Endothelial cell of umbilical vein (primary cell): Measurements from ENCODE around the gene SDK2. TPM values are rescaled to one million over a fixed set of nuclear protein-coding genes. Genes with fewer than 3 reads are reported as not detected.

Experiments
- BruUV-seq: library from RNA; stranded (reverse); fragments of 400-500 nt; replicated peaks from 2 replicates; lab custom pipeline; 2021; lab: Mats Ljungman, UMichigan
- CTCF ChIA-PET: fragments of 300-600, 350-600 bp; sonication (Branson Sonifier 250); formaldehyde crosslinking; loops from one replicate; lab custom pipeline; 2021; ENCODE audit warnings: antibody characterized with exemption, inconsistent platforms; lab: Charles Lee
- POLR2A ChIA-PET: fragments of 300-600, 350-600 bp; sonication (Branson Sonifier 250); formaldehyde crosslinking; loops from one replicate; lab custom pipeline; 2021; ENCODE audit warnings: antibody characterized with exemption, inconsistent platforms; lab: Charles Lee
- DNase-seq: peaks from one replicate; pipeline ENCODE4 v3.0.0-alpha.2; 2011; ENCODE audit warnings: low read depth, low spot score
- FAIRE-seq: peaks from 2 replicates; lab custom pipeline; 2011; peaks lifted over from hg19 to GRCh38; lab: Jason Lieb, UNC
- H2AFZ ChIP-seq: 2 replicates; pipeline ENCODE4 v1.6.0; 2012; ENCODE audit warnings: low read depth, low read length, control low read depth, inconsistent platforms
- H3K27ac ChIP-seq: 2 replicates; pipeline ENCODE4 v1.5.1; 2011; ENCODE audit warnings: low read depth, mild to moderate bottlenecking, control low read depth, low read length, moderate library complexity; ENCODE audit not compliant: insufficient read depth
- H3K27me3 ChIP-seq, 2 experiments: 2 replicates each; pipeline versions ENCODE4 v1.6.0 to v1.6.1; 2011; ENCODE audit warnings: low read length in 2 of 2, mixed read lengths in 1 of 2; ENCODE audit not compliant: control insufficient read depth in 2 of 2, insufficient read depth in 2 of 2
- H3K36me3 ChIP-seq, 2 experiments: 2 replicates in 1 of 2; 3 replicates in 1 of 2; pipeline ENCODE4 v1.5.1; 2011; ENCODE audit warnings: low read length in 2 of 2, mild to moderate bottlenecking in 1 of 2, moderate library complexity in 1 of 2; ENCODE audit not compliant: control insufficient read depth in 2 of 2, insufficient read depth in 2 of 2; ENCODE audit errors: extremely low read depth in 1 of 2
- H3K4me1 ChIP-seq: 3 replicates; pipeline ENCODE4 v1.5.1; 2011; ENCODE audit warnings: mild to moderate bottlenecking, low read length; ENCODE audit not compliant: control insufficient read depth, insufficient read depth; ENCODE audit errors: extremely low read depth
- H3K4me2 ChIP-seq: 2 replicates; pipeline ENCODE4 v1.6.1; 2011; ENCODE audit warnings: low read length, control low read depth, mixed read lengths; ENCODE audit not compliant: insufficient read depth
- H3K4me3 ChIP-seq, 3 experiments: fragments of 200-600 bp in 1 of 3; sonication (generic), shearing (Covaris generic) in 1 of 3; replicated peaks in 1 of 3; 2 replicates each; pipeline ENCODE4 v1.5.1; 2011 to 2016; ENCODE audit warnings: control low read depth in 3 of 3, low read length in 3 of 3, mild to moderate bottlenecking in 2 of 3, inconsistent platforms in 1 of 3, low read depth in 1 of 3, moderate library complexity in 1 of 3; ENCODE audit not compliant: insufficient read depth in 1 of 3
- H3K79me2 ChIP-seq: 2 replicates; pipeline ENCODE4 v1.6.0; 2012; ENCODE audit warnings: low read length, inconsistent platforms; ENCODE audit not compliant: control insufficient read depth, insufficient read depth
- H3K9ac ChIP-seq: replicated peaks from 2 replicates; pipeline ENCODE3; 2011; ENCODE audit warnings: low read length, control low read depth; ENCODE audit not compliant: insufficient read depth; ENCODE audit errors: extremely low read depth
- H3K9me1 ChIP-seq: replicated peaks from 3 replicates; pipeline ENCODE4 v1.6.0; 2011; ENCODE audit warnings: mild to moderate bottlenecking, low read length; ENCODE audit not compliant: control insufficient read depth, insufficient read depth; ENCODE audit errors: extremely low read depth
- H3K9me3 ChIP-seq: replicated peaks from 2 replicates; pipeline ENCODE4 v1.5.1; 2012; ENCODE audit warnings: low read length, inconsistent platforms; ENCODE audit not compliant: control insufficient read depth, insufficient read depth
- H4K20me1 ChIP-seq: replicated peaks from 2 replicates; pipeline ENCODE3; 2011; ENCODE audit warnings: mild to moderate bottlenecking, low read length; ENCODE audit not compliant: control insufficient read depth, insufficient read depth; ENCODE audit errors: extremely low read depth
- EZH2 ChIP-seq: IDR thresholded peaks from 2 replicates; pipeline ENCODE4 v1.6.1; 2012; ENCODE audit warnings: borderline replicate concordance, low read depth, mild to moderate bottlenecking, moderate library complexity, low read length, inconsistent platforms; ENCODE audit not compliant: severe bottlenecking
- FOS ChIP-seq: IDR thresholded peaks from 2 replicates; pipeline ENCODE4 v1.6.1; 2011; ENCODE audit warnings: mild to moderate bottlenecking, low read length, moderate library complexity, borderline replicate concordance; ENCODE audit not compliant: insufficient read depth
- GATA2 ChIP-seq: IDR thresholded peaks from 2 replicates; pipeline ENCODE4 v1.7.0; 2011; ENCODE audit warnings: low read depth, mild to moderate bottlenecking, moderate library complexity, mixed read lengths, low read length; ENCODE audit not compliant: insufficient read length, insufficient read depth
- JUN ChIP-seq: IDR thresholded peaks from 2 replicates; pipeline ENCODE4 v1.6.1; 2011; ENCODE audit warnings: borderline replicate concordance, low read depth; ENCODE audit not compliant: insufficient read length, insufficient read depth
- MYC ChIP-seq: IDR thresholded peaks from one replicate; pipeline ENCODE4 v1.6.1; 2011; ENCODE audit warnings: mild to moderate bottlenecking, low read depth, low read length
- POLR2A ChIP-seq: IDR thresholded peaks from 2 replicates; pipeline ENCODE4 v1.6.1; 2012; ENCODE audit warnings: low read depth, mild to moderate bottlenecking, control low read depth, low read length
- POLR2AphosphoS5 ChIP-seq: IDR thresholded peaks from 2 replicates; pipeline ENCODE4 v1.6.1; 2012; ENCODE audit warnings: low read depth, mild to moderate bottlenecking, control low read depth, low read length, moderate library complexity; ENCODE audit not compliant: insufficient read depth
- dilution Hi-C: fragments of 300-500 bp; cut with MboI; formaldehyde crosslinking; loops from one replicate; pipeline ENCODE4 v1.15.0; 2019; ENCODE audit warnings: low sequenced_read_pairs; ENCODE audit not compliant: extremely low pct_ligation_motif_present
- intact Hi-C: fragments of 100-400 bp; cut with micrococcal nuclease; formaldehyde crosslinking; loops from one replicate; pipeline ENCODE4 v1.10.0; 2022
- polyA plus RNA-seq, 4 experiments: library from polyadenylated mRNA; depleted of rRNA in 3 of 4; stranded (reverse) in 3 of 4; unstranded in 1 of 4; fragments of >200 nt; gene quantifications; 2 replicates each; pipeline versions ENCODE4 v1.2.1 to v1.2.3, GENCODE V29; 2011 to 2012; ENCODE audit warnings: missing spikeins in 1 of 4
- total RNA-seq: library from RNA; stranded (reverse); gene quantifications from 2 replicates; pipeline ENCODE4 v1.2.3, GENCODE V29; 2021
- TF ChIP-seq, protein P1 (sequence below), 2 donors: IDR thresholded peaks; 1 replicate in 1 of 2; 2 replicates in 1 of 2; pipeline ENCODE4 v1.5.1; 2011; ENCODE audit warnings: low read length in 2 of 2, mild to moderate bottlenecking in 2 of 2, moderate library complexity in 2 of 2, control low read depth in 1 of 2, inconsistent platforms in 1 of 2, low read depth in 1 of 2; ENCODE audit not compliant: insufficient read depth in 1 of 2; ENCODE audit errors: extremely low read depth in 1 of 2
- TF ChIP-seq, protein P2 (sequence below): IDR thresholded peaks from 2 replicates; pipeline ENCODE4 v1.6.1; 2011; ENCODE audit not compliant: insufficient read depth, insufficient read length

Gene SDK2
- total and polyA plus RNA-seq, 2 donors (not counting 3 experiments of a cell fraction or from before 2014, with no cell fraction given) = not detected

- FAIRE-seq = no peak
- H3K27me3 ChIP-seq = no peaks in the 10 kb centered on the region
- H2AFZ ChIP-seq = no peak overlapping the region
- no peaks in the 10 kb centered on the region for H3K4me1 ChIP-seq
- intact Hi-C loops = no loop called here
- no peak overlapping the region for H3K4me2 ChIP-seq
- no peaks in the 10 kb centered on the region for H3K9me1 ChIP-seq
- no peak overlapping the region for H3K9ac ChIP-seq
- no peak overlapping the region for H3K4me3 ChIP-seq
- CTCF ChIA-PET = no interaction called here
- TF ChIP-seq MYC = no peak
- no peak for TF ChIP-seq POLR2A
- no peak for TF ChIP-seq JUN
- TF ChIP-seq EZH2 = no peak
- TF ChIP-seq, protein P1, sequence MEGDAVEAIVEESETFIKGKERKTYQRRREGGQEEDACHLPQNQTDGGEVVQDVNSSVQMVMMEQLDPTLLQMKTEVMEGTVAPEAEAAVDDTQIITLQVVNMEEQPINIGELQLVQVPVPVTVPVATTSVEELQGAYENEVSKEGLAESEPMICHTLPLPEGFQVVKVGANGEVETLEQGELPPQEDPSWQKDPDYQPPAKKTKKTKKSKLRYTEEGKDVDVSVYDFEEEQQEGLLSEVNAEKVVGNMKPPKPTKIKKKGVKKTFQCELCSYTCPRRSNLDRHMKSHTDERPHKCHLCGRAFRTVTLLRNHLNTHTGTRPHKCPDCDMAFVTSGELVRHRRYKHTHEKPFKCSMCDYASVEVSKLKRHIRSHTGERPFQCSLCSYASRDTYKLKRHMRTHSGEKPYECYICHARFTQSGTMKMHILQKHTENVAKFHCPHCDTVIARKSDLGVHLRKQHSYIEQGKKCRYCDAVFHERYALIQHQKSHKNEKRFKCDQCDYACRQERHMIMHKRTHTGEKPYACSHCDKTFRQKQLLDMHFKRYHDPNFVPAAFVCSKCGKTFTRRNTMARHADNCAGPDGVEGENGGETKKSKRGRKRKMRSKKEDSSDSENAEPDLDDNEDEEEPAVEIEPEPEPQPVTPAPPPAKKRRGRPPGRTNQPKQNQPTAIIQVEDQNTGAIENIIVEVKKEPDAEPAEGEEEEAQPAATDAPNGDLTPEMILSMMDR (IDR thresholded peaks at IDR 0.05; ENCODE audit: extremely low read depth in 1 of 2, insufficient read depth in 1 of 2, low read depth in 1 of 2, low read length in 2 of 2) = no peak
- TF ChIP-seq, protein P2, sequence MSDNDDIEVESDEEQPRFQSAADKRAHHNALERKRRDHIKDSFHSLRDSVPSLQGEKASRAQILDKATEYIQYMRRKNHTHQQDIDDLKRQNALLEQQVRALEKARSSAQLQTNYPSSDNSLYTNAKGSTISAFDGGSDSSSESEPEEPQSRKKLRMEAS = no peak
- TF ChIP-seq GATA2 = no peak
- no peak for TF ChIP-seq FOS
- no peak for TF ChIP-seq POLR2AphosphoS5
- no peak overlapping the region for H3K27ac ChIP-seq
- dilution Hi-C loops = no loop called here
- H4K20me1 ChIP-seq = no peaks in the 10 kb centered on the region
- H3K79me2 ChIP-seq = no peaks in the 10 kb centered on the region
- no peaks in the 10 kb centered on the region for H3K9me3 ChIP-seq
- no TSS peak for BruUV-seq
- no peaks in the 10 kb centered on the region for H3K36me3 ChIP-seq
- POLR2A ChIA-PET = no interaction called here
- no peak for DNase-seq
Measured at GRCh38 chr17:73552300-73553048, 91.8 kb downstream of the SDK2 start.
